HTERT RPE-1 (cell line): Measurements from ENCODE around the gene SLC25A27.

ENCODE experiments used
- in situ Hi-C: fragments of 300-500 bp; cut with MboI; formaldehyde crosslinking; loops from 4 replicates; pipeline ENCODE4 v1.14.3; 2020; ENCODE audit warnings: low sequenced_read_pairs

SLC25A27 gene

DNA sequence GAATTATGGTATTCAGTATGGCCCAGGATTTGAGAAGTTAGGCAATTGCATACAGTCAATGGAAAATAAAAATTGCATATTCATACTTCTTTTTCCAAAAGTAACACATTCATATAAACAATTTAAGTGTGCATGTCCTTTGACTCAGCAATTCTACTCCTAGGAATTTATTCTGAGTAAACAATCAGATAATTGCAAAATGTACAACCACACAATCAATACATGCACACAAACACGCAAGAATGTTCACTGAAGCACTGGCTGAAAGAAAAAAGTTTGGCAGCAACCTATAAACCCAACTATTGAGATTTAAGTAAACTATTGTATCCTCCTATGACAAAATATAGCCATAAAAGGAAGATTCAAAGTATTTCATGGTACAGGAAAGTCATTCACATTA, 1.8 kb upstream of the SLC25A27 start:
- in situ Hi-C loops: no loop called here

DNA sequence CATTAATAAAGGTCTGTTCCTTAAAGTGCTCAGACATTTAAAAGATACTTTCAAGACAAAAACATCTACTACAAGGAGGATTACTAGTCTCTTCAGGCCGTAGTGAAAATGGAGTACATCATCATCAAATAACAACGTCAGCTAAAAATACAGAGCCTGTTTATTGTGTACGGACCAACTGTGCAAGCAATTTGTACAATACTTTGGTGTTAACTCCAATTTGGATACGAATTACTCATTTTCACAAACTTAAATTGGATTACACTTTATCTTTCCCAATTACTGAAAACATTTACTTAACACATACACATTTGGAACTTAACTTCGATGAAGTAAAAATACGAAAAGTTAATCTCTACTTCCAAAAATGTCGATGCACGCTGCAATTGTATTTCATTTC, 959 bp upstream of the SLC25A27 start:
- in situ Hi-C loops: no loop called here

DNA sequence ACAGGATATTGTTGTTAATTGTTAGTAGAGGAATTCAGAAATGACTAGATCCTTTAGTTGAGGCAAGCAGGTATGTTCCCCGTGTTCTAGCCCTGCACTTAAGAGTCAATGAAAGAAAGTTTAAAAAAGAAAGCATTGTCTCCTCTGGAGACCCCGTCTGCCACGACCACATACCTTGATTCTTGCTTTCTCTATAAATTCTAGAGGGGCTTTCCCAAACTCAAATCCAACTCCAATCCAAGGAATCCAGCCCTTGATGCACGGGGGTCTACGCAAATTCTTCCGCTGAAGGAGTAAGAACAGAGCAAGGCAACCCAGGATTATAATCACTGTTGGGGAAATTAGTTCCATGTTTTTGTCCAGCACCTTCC, 558 bp upstream of the SLC25A27 start:
- in situ Hi-C loops: no loop called here

- in situ Hi-C loops: no loop called here
These were observed 842 bp downstream of the SLC25A27 start for GRCh38 chr6:46653439-46654195.

- in situ Hi-C loops: no loop called here
These were observed 3.0 kb downstream of the SLC25A27 start for GRCh38 chr6:46655803-46656202.

GRCh38 chr6:46657642-46658041, 4.9 kb downstream of the SLC25A27 start:
- in situ Hi-C loops: no loop called here

DNA sequence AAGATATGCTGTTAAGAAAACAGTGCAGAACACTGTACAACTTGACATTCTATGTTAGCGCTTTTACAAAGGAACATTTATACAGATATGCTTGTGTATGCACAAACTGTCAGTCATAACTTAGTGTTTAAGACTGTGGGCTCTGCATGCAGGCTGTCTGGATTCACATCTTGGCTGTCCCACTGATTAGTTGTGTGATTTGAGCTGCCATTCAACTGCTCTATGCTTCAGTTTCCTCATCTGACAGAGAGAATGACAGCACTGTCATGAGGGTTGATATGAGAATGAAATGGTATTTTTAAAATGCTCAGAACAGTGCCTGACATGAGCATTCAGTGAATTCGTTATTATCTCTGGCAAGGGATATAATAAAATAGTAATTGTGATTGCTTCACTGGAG, 8.7 kb downstream of the SLC25A27 start:
- in situ Hi-C loops: no loop called here

DNA sequence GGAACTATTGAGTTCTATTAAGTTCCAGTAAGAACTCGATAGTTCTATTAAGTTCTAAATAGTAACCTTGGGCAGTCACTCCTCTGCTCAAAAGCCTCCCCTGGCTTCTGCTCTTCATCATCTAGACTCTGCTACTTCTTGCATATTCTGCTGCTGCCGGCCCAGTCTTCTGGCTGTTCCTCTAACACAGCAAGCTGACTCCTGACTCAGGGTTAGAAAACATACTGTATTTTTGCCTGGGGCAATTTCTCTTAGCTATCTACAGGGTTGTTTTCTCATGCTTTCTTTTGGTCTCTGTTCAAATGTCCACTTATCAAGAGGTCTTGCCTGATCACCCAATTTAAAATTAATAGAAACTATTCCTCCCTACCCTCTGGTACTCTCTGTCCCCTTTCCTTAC, 14.6 kb downstream of the SLC25A27 start:
- in situ Hi-C loops: no loop called here

- in situ Hi-C loops: no loop called here
These were observed 21.6 kb downstream of the SLC25A27 start for GRCh38 chr6:46674410-46674809.

DNA sequence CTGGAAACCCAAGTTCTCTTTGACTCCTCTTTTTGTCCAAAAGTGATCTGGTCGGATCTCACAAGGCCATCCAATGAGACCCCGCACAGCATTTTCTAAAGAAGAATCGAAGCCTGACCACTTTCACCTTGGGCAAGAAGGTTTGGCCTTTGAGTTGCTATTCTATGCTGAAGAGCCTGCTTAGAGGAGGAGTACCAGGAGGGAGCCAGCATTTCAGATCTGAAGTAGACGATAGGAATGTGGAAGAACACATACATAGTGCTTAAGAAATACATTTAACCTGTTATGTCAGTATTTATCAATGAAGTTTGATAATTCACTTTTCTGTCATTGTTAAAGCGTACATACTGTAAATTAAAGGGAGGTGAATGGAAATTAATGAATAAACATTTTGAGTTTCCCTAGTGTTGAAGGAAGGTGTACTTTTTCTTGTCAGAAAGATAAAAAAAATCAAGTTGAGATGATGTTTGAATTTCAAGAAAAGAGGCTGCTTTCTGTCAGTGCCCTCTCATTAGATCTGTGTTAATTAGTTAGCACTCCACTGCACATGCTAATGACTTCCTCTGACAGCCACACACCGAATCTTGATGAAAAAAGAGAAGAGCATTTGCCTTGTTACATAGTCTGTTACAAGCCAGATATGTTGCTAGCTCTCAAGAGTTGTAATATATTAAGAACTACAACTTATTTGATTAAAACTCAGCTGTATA, 24.0 kb downstream of the SLC25A27 start:
- in situ Hi-C loops: no loop called here

- in situ Hi-C loops: no loop called here
These were observed 24.5 kb downstream of the SLC25A27 start for GRCh38 chr6:46677314-46677654.

- in situ Hi-C loops: no loop called here
These were observed 32.0 kb downstream of the SLC25A27 start for GRCh38 chr6:46684771-46685170.

DNA sequence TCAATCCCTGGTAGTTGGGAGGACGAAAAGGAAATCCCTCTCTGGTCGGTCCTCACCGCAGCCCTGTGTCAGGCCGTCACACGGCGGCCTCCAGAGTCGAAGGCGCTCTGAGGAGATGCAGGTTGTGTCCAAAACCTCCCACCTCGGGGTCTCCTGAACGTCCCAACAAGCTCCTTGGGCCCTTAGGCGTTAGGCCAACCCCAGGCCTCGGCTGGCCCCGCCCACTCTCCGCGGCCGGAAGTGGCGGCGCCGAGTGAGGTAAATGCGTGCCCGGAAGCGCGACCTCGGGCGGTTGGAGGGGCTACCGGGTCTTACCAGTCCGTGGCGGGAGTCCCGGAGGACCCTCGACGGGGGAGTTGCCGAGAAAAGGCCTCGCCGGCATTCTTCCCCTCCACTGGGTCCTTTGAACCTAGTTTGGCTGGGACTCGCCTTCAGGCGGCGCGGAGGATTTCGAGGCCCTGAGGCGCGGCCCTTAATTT, 34.9 kb downstream of the SLC25A27 start, which contains the start of gene TDRD6:
TSS of gene TDRD6 (plus strand) at position 267 of the 479 bp plus-strand sequence. CDS start 244 bp downstream, outside the sequence.
- in situ Hi-C loops: no loop called here

- in situ Hi-C loops: no loop called here
These were observed 35.6 kb downstream of the SLC25A27 start for GRCh38 chr6:46688117-46688965.

DNA sequence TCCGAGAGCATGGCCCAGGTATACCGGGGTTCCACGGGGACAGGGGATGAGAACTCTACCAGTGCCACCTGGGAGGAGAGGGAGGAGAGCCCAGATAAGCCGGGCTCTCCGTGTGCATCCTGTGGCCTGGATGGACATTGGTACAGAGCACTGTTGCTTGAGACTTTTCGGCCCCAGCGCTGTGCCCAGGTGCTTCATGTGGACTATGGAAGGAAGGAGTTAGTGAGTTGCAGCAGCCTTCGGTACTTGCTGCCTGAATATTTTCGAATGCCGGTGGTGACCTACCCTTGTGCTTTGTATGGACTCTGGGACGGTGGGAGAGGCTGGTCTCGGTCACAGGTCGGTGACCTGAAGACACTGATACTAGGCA, 36.2 kb downstream of the SLC25A27 start:
- in situ Hi-C loops: no loop called here

- in situ Hi-C loops: no loop called here
These were observed 36.9 kb downstream of the SLC25A27 start for GRCh38 chr6:46689657-46690056.

GRCh38 chr6:46690141-46690755, 37.5 kb downstream of the SLC25A27 start:
- in situ Hi-C loops: no loop called here

- in situ Hi-C loops: no loop called here
These were observed 38.2 kb downstream of the SLC25A27 start for GRCh38 chr6:46690911-46691451.

GRCh38 chr6:46699970-46700369, 47.2 kb downstream of the SLC25A27 start:
- in situ Hi-C loops: no loop called here

DNA sequence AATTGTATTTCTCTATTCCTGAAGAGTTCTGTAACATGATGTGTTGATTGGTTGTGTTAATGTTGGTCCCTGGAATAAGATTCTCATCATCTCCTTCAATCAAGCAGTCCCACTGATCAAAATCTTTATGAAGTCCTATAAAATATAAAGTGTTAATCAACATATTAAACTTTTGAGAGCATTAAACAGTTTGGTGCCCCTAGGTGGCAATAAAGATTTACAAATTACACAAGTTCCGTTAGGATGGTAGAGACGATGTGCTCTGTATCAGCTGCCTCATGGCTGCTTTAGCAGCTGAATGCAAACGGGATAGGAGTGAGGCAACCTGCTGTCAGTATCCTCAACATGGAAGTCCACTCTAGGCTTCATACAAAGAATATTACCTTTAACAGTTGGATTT, 51.8 kb downstream of the SLC25A27 start:
- in situ Hi-C loops: no loop called here

GRCh38 chr6:46706464-46706863, 53.7 kb downstream of the SLC25A27 start:
- in situ Hi-C loops: no loop called here
